Measurements from ENCODE around the gene TMEM138. TPM values are rescaled to one million over a fixed set of nuclear protein-coding genes. Genes with fewer than 3 reads are reported as not detected.

TMEM138 gene
- total RNA-seq, 1 donor from 2014 or later = 23.3 TPM

- Mint-ChIP-seq H3K27ac (ENCODE audit: unreplicated experiment) (no peak overlapping the region), H3K9me3 (ENCODE audit: unreplicated experiment) (peaks cover 9% of the 10 kb centered on the region), H3K4me1 (ENCODE audit: low read depth, unreplicated experiment) (peaks cover 7% of the 10 kb centered on the region), H3K4me3 (ENCODE audit: unreplicated experiment) (no peak overlapping the region), H3K36me3 (ENCODE audit: unreplicated experiment) (no peaks in the 10 kb centered on the region), H3K27me3 (ENCODE audit: unreplicated experiment) (no peaks in the 10 kb centered on the region)
- TF ChIP-seq CTCF (IDR thresholded peaks at IDR 0.05; ENCODE audit: partially characterized antibody, unreplicated experiment) = no peak
- no peak for DNase-seq
These were observed 4.3 kb upstream of the TMEM138 start for GRCh38 chr11:61357894-61358239.

- Mint-ChIP-seq H3K27me3 (ENCODE audit: unreplicated experiment) (no peaks in the 10 kb centered on the region), H3K4me3 (ENCODE audit: unreplicated experiment) (no peak overlapping the region), H3K9me3 (ENCODE audit: unreplicated experiment) (peaks cover 9% of the 10 kb centered on the region), H3K4me1 (ENCODE audit: low read depth, unreplicated experiment) (peaks cover 10% of the 10 kb centered on the region), H3K27ac (ENCODE audit: unreplicated experiment) (no peak overlapping the region), H3K36me3 (ENCODE audit: unreplicated experiment) (no peaks in the 10 kb centered on the region)
- DNase-seq = no peak
- TF ChIP-seq CTCF (IDR thresholded peaks at IDR 0.05; ENCODE audit: partially characterized antibody, unreplicated experiment) = no peak
These were observed 3.6 kb upstream of the TMEM138 start for GRCh38 chr11:61358566-61358965.

- no peak for TF ChIP-seq CTCF (IDR thresholded peaks at IDR 0.05; ENCODE audit: partially characterized antibody, unreplicated experiment)
- Mint-ChIP-seq H3K27ac (ENCODE audit: unreplicated experiment) (no peak overlapping the region), H3K4me3 (ENCODE audit: unreplicated experiment) (no peak overlapping the region)
These were observed 2.7 kb upstream of the TMEM138 start for GRCh38 chr11:61359516-61359915.

GRCh38 chr11:61361237-61361740 lies 885 bp upstream of the TMEM138 start:
- no peak for DNase-seq
- Mint-ChIP-seq H3K4me1 (ENCODE audit: low read depth, unreplicated experiment) (peaks cover 12% of the 10 kb centered on the region), H3K9me3 (ENCODE audit: unreplicated experiment) (peaks cover 9% of the 10 kb centered on the region), H3K36me3 (ENCODE audit: unreplicated experiment) (no peaks in the 10 kb centered on the region), H3K4me3 (ENCODE audit: unreplicated experiment) (peak overlapping the region; percentile 98), H3K27ac (ENCODE audit: unreplicated experiment) (peak overlapping the region; percentile 97), H3K27me3 (ENCODE audit: unreplicated experiment) (no peaks in the 10 kb centered on the region)
- no peak for TF ChIP-seq CTCF (IDR thresholded peaks at IDR 0.05; ENCODE audit: partially characterized antibody, unreplicated experiment)

More at GRCh38 chr11:61359516-61359915, 2.7 kb upstream of the TMEM138 start:
- no peak for DNase-seq
- H3K27me3 Mint-ChIP-seq (ENCODE audit: unreplicated experiment) = no peaks in the 10 kb centered on the region
- peaks cover 9% of the 10 kb centered on the region for H3K9me3 Mint-ChIP-seq (ENCODE audit: unreplicated experiment)
- no peaks in the 10 kb centered on the region for H3K36me3 Mint-ChIP-seq (ENCODE audit: unreplicated experiment)
- peaks cover 12% of the 10 kb centered on the region for H3K4me1 Mint-ChIP-seq (ENCODE audit: low read depth, unreplicated experiment)

GRCh38 chr11:61362542-61362875 lies 335 bp downstream of the TMEM138 start:
- Mint-ChIP-seq H3K9me3 (ENCODE audit: unreplicated experiment) (peaks cover 9% of the 10 kb centered on the region), H3K4me1 (ENCODE audit: low read depth, unreplicated experiment) (peaks cover 12% of the 10 kb centered on the region), H3K36me3 (ENCODE audit: unreplicated experiment) (no peaks in the 10 kb centered on the region), H3K27ac (ENCODE audit: unreplicated experiment) (peak overlapping the region; percentile 97), H3K4me3 (ENCODE audit: unreplicated experiment) (peak overlapping the region; percentile 98), H3K27me3 (ENCODE audit: unreplicated experiment) (no peaks in the 10 kb centered on the region)
- no peak for DNase-seq
- no peak for TF ChIP-seq CTCF (IDR thresholded peaks at IDR 0.05; ENCODE audit: partially characterized antibody, unreplicated experiment)

Measured in glutamatergic neuron (in vitro differentiated cells).